Spinal cord (tissue), 10 donors: ENCODE data around the gene MORN5. TPM values are rescaled to one million over a fixed set of nuclear protein-coding genes. Genes with fewer than 3 reads are reported as not detected.
A peak's percentile ranks its signal among the peaks of the same experiment; 100 is the strongest.

Source experiments
- DNase-seq, 6 donors: peaks; one replicate each; pipeline versions ENCODE4 v3.0.0 to v3.0.0-alpha.2; 2013 to 2015; ENCODE audit warnings: low spot score in 6 of 6, low read depth in 4 of 6
- H3K27ac ChIP-seq: one replicate; pipeline ENCODE4 v1.5.1; 2013; ENCODE audit warnings: low read depth, low read length, control low read depth
- H3K27me3 ChIP-seq: one replicate; pipeline ENCODE4 v1.6.1; 2013; ENCODE audit warnings: low read length; ENCODE audit not compliant: control insufficient read depth, insufficient read depth
- H3K36me3 ChIP-seq: one replicate; pipeline ENCODE4 v1.6.1; 2013; ENCODE audit warnings: low read length; ENCODE audit not compliant: control insufficient read depth, insufficient read depth
- H3K4me1 ChIP-seq: one replicate; pipeline ENCODE4 v1.6.1; 2013; ENCODE audit warnings: low read length; ENCODE audit not compliant: control insufficient read depth, insufficient read depth
- H3K4me3 ChIP-seq: one replicate; pipeline ENCODE4 v1.5.1; 2013; ENCODE audit warnings: low read depth, low read length, control low read depth
- H3K9me3 ChIP-seq: one replicate; pipeline ENCODE4 v1.6.1; 2013; ENCODE audit warnings: low read length; ENCODE audit not compliant: control insufficient read depth, insufficient read depth
- WGBS: methylation state at CpG from one replicate; pipeline ENCODE4 v1.1.5; 2013; ENCODE audit warnings: missing lambda C conversion rate; ENCODE audit not compliant: insufficient coverage; 5-methylcytosine and 5-hydroxymethylcytosine counted together
- polyA plus RNA-seq, 2 donors: library from polyadenylated mRNA; unstranded; fragments of 120-200 nt; gene quantifications; one replicate each; pipeline ENCODE4 v1.2.1, GENCODE V29; 2013; ENCODE audit not compliant: insufficient read length in 2 of 2
- total RNA-seq, 2 donors: library from RNA; depleted of rRNA in 1 of 2; stranded (reverse); fragments of 120-200 nt in 1 of 2; fragments of >200 nt in 1 of 2; gene quantifications; one replicate each; pipeline versions ENCODE4 v1.2.3 to v1.2.4, GENCODE V29; 2013 to 2014
- donor health status: healthy.

The MORN5 gene
- total and polyA plus RNA-seq, 4 donors: 5.8 to 18.7 (median 7.7) TPM

GRCh38 chr9:122197426-122197825, 37.7 kb downstream of the MORN5 start:
- 25% methylated on average over 7 of the region's 7 CpGs for WGBS
- H3K4me1 ChIP-seq: peaks cover 15% of the 10 kb centered on the region
- peak in 2 of 6 donors; percentile 48 to 49 for DNase-seq
- H3K9me3 ChIP-seq: no peaks in the 10 kb centered on the region
- no peak overlapping the region for H3K27ac ChIP-seq
- peaks cover 2% of the 10 kb centered on the region for H3K27me3 ChIP-seq
- no peak overlapping the region for H3K4me3 ChIP-seq
- H3K36me3 ChIP-seq: peaks cover 5% of the 10 kb centered on the region

- 63% methylated on average over 4 of the region's 4 CpGs for WGBS
- Histone ChIP-seq H3K4me1 (peaks cover 15% of the 10 kb centered on the region), H3K27me3 (peaks cover 2% of the 10 kb centered on the region), H3K36me3 (peaks cover 5% of the 10 kb centered on the region), H3K9me3 (no peaks in the 10 kb centered on the region), H3K4me3 (no peak overlapping the region), H3K27ac (no peak overlapping the region)
- DNase-seq: no peak
Observed at GRCh38 chr9:122197882-122198281, 38.2 kb downstream of the MORN5 start.

DNA sequence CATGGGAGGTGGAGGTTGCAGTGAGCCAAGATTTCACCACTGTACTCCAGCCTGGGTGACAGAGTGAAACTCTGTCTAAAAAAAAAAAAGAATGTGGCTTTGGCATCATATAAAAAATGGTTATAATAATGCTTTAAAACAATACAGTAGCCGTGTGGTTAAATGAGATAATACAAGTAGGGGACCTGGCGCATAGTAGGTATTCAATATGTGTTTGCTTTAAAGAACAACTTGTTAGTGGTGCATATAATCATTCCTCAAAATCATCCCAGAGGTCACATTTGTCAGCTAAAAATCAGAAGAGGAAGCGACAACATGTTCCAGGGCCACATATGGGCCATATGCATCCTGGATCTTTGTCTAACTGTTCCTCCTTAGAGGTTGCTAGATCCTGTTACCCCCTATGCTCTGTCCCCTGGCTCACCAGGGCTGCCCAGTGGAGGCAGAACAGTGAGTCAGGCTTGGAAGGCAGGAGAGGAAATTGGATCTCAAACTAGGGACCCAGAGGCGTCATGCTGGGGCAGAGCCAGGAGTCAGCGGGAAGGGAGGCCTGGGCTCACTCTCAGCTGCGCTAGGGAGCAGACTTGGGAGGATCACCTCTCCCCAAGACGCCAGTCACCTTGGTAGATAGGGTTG, 41.4 kb downstream of the MORN5 start:
- H3K9me3 ChIP-seq: no peaks in the 10 kb centered on the region
- 80% methylated on average over 2 of the region's 7 CpGs for WGBS
- H3K27me3 ChIP-seq: no peaks in the 10 kb centered on the region
- H3K4me1 ChIP-seq: peaks cover 19% of the 10 kb centered on the region
- DNase-seq: no peak
- H3K27ac ChIP-seq: no peak overlapping the region
- no peak overlapping the region for H3K4me3 ChIP-seq
- peaks cover 5% of the 10 kb centered on the region for H3K36me3 ChIP-seq

GRCh38 chr9:122201641-122202040, 41.9 kb downstream of the MORN5 start:
- 92% methylated on average over 1 of the region's 1 CpG for WGBS
- Histone ChIP-seq H3K9me3 (no peaks in the 10 kb centered on the region), H3K36me3 (peaks cover 5% of the 10 kb centered on the region), H3K27me3 (no peaks in the 10 kb centered on the region), H3K4me1 (peaks cover 20% of the 10 kb centered on the region), H3K4me3 (no peak overlapping the region), H3K27ac (no peak overlapping the region)
- no peak for DNase-seq

GRCh38 chr9:122202111-122202510, 42.4 kb downstream of the MORN5 start:
- Histone ChIP-seq H3K4me3 (no peak overlapping the region), H3K27ac (no peak overlapping the region)
- WGBS: 83% methylated on average over 3 of the region's 3 CpGs

GRCh38 chr9:122204055-122204454, 44.3 kb downstream of the MORN5 start:
- Histone ChIP-seq H3K4me1 (peaks cover 12% of the 10 kb centered on the region), H3K27ac (no peak overlapping the region), H3K36me3 (peaks cover 5% of the 10 kb centered on the region), H3K27me3 (peaks cover 5% of the 10 kb centered on the region), H3K4me3 (no peak overlapping the region), H3K9me3 (no peaks in the 10 kb centered on the region)
- no peak for DNase-seq
- whole genome bisulfite sequencing: 72% methylated on average over 5 of the region's 5 CpGs

More at GRCh38 chr9:122202111-122202510, 42.4 kb downstream of the MORN5 start:
- H3K27me3 ChIP-seq: peaks cover 3% of the 10 kb centered on the region
- no peaks in the 10 kb centered on the region for H3K9me3 ChIP-seq
- H3K4me1 ChIP-seq: peaks cover 25% of the 10 kb centered on the region
- DNase-seq: no peak
- peaks cover 5% of the 10 kb centered on the region for H3K36me3 ChIP-seq

- no peak for DNase-seq
- 62% methylated on average over 12 of the region's 12 CpGs for WGBS
- Histone ChIP-seq H3K27ac (no peak overlapping the region), H3K36me3 (peaks cover 4% of the 10 kb centered on the region), H3K4me3 (no peak overlapping the region), H3K27me3 (peaks cover 5% of the 10 kb centered on the region), H3K9me3 (no peaks in the 10 kb centered on the region), H3K4me1 (peaks cover 10% of the 10 kb centered on the region)
Observed at GRCh38 chr9:122204491-122204890, 44.8 kb downstream of the MORN5 start.

- H3K9me3 ChIP-seq: no peaks in the 10 kb centered on the region
- peaks cover 10% of the 10 kb centered on the region for H3K4me1 ChIP-seq
- 91% methylated on average over 8 of the region's 8 CpGs for WGBS
- no peak for DNase-seq
- H3K27ac ChIP-seq: no peak overlapping the region
- H3K27me3 ChIP-seq: peaks cover 5% of the 10 kb centered on the region
- H3K4me3 ChIP-seq: no peak overlapping the region
- no peaks in the 10 kb centered on the region for H3K36me3 ChIP-seq
Observed at GRCh38 chr9:122205176-122205575, 45.5 kb downstream of the MORN5 start.

DNA sequence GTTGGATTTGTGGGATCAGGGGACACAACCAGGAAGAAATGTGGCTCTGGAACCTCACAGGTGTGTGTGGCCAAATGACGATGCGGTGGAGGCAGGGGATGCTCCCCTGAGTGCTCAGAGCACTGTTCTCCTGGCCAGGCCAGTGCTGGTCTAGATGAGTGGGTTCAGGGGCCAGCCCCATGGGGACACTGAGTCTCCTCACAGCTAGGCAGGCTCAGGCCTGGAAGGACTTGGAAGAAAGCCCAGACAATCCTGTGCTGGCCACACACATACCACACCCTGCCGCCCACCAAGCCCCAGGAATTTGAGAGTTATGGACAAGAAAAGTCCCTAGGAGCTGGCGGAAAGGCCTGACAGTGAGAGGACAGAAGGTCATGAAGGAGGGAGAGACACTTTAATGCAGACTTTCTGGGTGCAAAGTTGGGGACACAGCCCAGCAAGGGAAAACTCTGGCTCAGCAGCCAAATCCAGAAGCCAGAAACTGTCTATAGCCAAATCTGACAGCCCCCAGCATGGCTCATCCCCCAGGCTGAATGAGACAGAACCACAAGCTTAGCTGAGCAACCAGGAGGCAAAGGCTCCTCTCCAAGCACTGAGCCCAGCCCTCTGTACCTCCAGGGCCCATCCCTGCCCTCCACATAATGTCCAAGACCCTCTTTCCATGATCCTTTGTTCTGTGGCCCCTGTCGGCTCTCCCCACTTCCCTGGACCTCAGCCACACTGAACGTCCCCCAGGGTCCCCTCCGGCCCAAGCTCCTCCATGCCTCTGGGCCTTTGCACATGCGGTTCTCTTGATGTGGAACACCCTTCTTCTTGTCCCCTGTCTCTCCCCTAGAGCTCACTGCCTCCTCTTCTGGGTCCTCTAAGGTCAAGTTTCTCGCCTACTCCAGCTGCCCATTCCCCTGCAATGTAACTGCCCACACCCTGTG, 46.7 kb downstream of the MORN5 start:
- 82% methylated on average over 8 of the region's 9 CpGs for WGBS
- peak in 1 of 6 donors; percentile 35 for DNase-seq
- H3K9me3 ChIP-seq: no peaks in the 10 kb centered on the region
- H3K27me3 ChIP-seq: peaks cover 15% of the 10 kb centered on the region
- H3K4me3 ChIP-seq: no peak overlapping the region
- H3K27ac ChIP-seq: no peak overlapping the region
- peaks cover 10% of the 10 kb centered on the region for H3K4me1 ChIP-seq
- H3K36me3 ChIP-seq: no peaks in the 10 kb centered on the region
